Measurements from ENCODE around the gene SMS. TPM values are rescaled to one million over a fixed set of nuclear protein-coding genes. Genes with fewer than 3 reads are reported as not detected.

SMS gene
- total RNA-seq, 1 donor from 2014 or later = 280 TPM

GRCh38 chrX:21958187-21958586 lies 17.7 kb downstream of the SMS start:
- peaks cover 13% of the 10 kb centered on the region for H3K36me3 Mint-ChIP-seq (ENCODE audit: insufficient read depth)
- no peak overlapping the region for H3K27ac Mint-ChIP-seq
- no peaks in the 10 kb centered on the region for H3K9me3 Mint-ChIP-seq (ENCODE audit: low read depth)
- no peak overlapping the region for H3K4me3 Mint-ChIP-seq (ENCODE audit: low read depth)
- DNase-seq (ENCODE audit: low spot score, unreplicated experiment) = no peak
- no peak for TF ChIP-seq CTCF (IDR thresholded peaks at IDR 0.05; ENCODE audit: unreplicated experiment)
- no peaks in the 10 kb centered on the region for H3K27me3 Mint-ChIP-seq
- H3K4me1 Mint-ChIP-seq (ENCODE audit: low read depth) = peaks cover 57% of the 10 kb centered on the region

- H3K36me3 Mint-ChIP-seq (ENCODE audit: insufficient read depth) = peaks cover 13% of the 10 kb centered on the region
- no peaks in the 10 kb centered on the region for H3K27me3 Mint-ChIP-seq
- H3K4me3 Mint-ChIP-seq (ENCODE audit: low read depth) = no peak overlapping the region
- H3K27ac Mint-ChIP-seq = no peak overlapping the region
- H3K9me3 Mint-ChIP-seq (ENCODE audit: low read depth) = no peaks in the 10 kb centered on the region
- DNase-seq (ENCODE audit: low spot score, unreplicated experiment) = no peak
- TF ChIP-seq CTCF (IDR thresholded peaks at IDR 0.05; ENCODE audit: unreplicated experiment) = no peak
- peaks cover 51% of the 10 kb centered on the region for H3K4me1 Mint-ChIP-seq (ENCODE audit: low read depth)
Measured at GRCh38 chrX:21958916-21959315, 18.4 kb downstream of the SMS start.

GRCh38 chrX:21959362-21960051 lies 19.0 kb downstream of the SMS start:
- no peak for DNase-seq (ENCODE audit: low spot score, unreplicated experiment)
- Mint-ChIP-seq H3K4me3 (ENCODE audit: low read depth) (no peak overlapping the region), H3K27ac (peak overlapping the region; percentile 78), H3K9me3 (ENCODE audit: low read depth) (no peaks in the 10 kb centered on the region), H3K27me3 (no peaks in the 10 kb centered on the region), H3K4me1 (ENCODE audit: low read depth) (peaks cover 46% of the 10 kb centered on the region), H3K36me3 (ENCODE audit: insufficient read depth) (peaks cover 13% of the 10 kb centered on the region)
- no peak for TF ChIP-seq CTCF (IDR thresholded peaks at IDR 0.05; ENCODE audit: unreplicated experiment)

- DNase-seq (ENCODE audit: low spot score, unreplicated experiment) = no peak
- H3K4me3 Mint-ChIP-seq (ENCODE audit: low read depth) = no peak overlapping the region
- no peaks in the 10 kb centered on the region for H3K27me3 Mint-ChIP-seq
- no peaks in the 10 kb centered on the region for H3K9me3 Mint-ChIP-seq (ENCODE audit: low read depth)
- no peak for TF ChIP-seq CTCF (IDR thresholded peaks at IDR 0.05; ENCODE audit: unreplicated experiment)
- H3K36me3 Mint-ChIP-seq (ENCODE audit: insufficient read depth) = peaks cover 13% of the 10 kb centered on the region
- peak overlapping the region; percentile 88 for H3K27ac Mint-ChIP-seq
- H3K4me1 Mint-ChIP-seq (ENCODE audit: low read depth) = peaks cover 32% of the 10 kb centered on the region
Measured at GRCh38 chrX:21960569-21961541, 20.3 kb downstream of the SMS start.

- no peak for DNase-seq (ENCODE audit: low spot score, unreplicated experiment)
- Mint-ChIP-seq H3K27me3 (no peaks in the 10 kb centered on the region), H3K36me3 (ENCODE audit: insufficient read depth) (peaks cover 17% of the 10 kb centered on the region), H3K9me3 (ENCODE audit: low read depth) (no peaks in the 10 kb centered on the region), H3K4me3 (ENCODE audit: low read depth) (no peak overlapping the region), H3K27ac (peak overlapping the region; percentile 37), H3K4me1 (ENCODE audit: low read depth) (peaks cover 34% of the 10 kb centered on the region)
- no peak for TF ChIP-seq CTCF (IDR thresholded peaks at IDR 0.05; ENCODE audit: unreplicated experiment)
Measured at GRCh38 chrX:21962361-21962760, 21.9 kb downstream of the SMS start.
